ENCODE measurements around the gene RFTN1. TPM values are rescaled to one million over a fixed set of nuclear protein-coding genes. Genes with fewer than 3 reads are reported as not detected.

Gene RFTN1
- total and polyA plus RNA-seq, 2 experiments from 2014 or later = 3.3 to 7.2 TPM

DNA sequence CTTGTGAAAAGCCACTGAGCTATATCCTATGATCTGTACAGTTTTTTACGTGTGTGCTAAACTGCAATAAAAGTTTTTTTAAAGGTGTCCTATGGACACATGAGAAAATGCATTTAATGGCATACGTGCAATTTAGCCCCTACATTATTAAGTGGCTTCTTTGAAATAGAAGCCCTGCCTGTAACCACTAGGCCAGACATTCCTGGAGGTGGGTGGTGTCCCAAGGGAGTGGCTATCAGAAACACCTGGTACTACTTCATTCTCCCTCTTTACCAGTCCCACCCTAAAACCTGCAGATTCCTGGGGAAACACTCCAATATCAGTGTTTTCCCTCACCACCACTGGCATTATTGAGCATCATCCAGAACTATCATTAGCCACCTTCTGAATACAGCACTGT is 148.5 kb downstream of the RFTN1 start (continued):
- no peak for TF ChIP-seq ZNF462 (CRISPR knock-in tag; IDR thresholded peaks at IDR 0.05)
- TF ChIP-seq CREB1 (CRISPR knock-in tag; IDR thresholded peaks at IDR 0.05; ENCODE audit: low read depth) = no peak
- no peak for TF ChIP-seq NANOG (IDR thresholded peaks at IDR 0.05; ENCODE audit: borderline replicate concordance)

DNA sequence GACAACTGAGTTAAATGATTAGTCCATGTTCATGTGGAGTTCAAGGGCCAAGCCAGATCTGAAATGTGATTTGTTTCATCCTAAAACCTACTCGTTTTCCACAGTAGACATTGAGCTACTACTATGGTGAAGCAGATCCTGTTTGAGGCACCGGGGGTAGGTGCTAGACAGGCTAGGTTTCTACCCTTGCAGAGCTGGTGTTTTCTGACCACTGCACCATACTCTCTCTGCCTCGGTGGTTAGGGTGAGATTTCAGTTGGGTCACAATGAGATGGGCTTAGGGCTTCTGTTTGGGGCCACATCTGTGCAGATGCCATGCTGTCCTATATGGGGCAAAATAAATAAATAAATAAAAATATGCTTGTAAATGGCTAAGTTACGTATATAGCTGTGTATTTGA is 149.2 kb downstream of the RFTN1 start:
- no peak for TF ChIP-seq ZNF462 (CRISPR knock-in tag; IDR thresholded peaks at IDR 0.05)
- H4K20me1 ChIP-seq (replicated peaks; ENCODE audit: insufficient read depth) = no peaks in the 10 kb centered on the region
- Mint-ChIP-seq H3K27ac (no peak overlapping the region), H3K27me3 (ENCODE audit: insufficient read depth, low read depth, poor library complexity) (peaks cover 1% of the 10 kb centered on the region), H3K4me1 (peaks cover 6% of the 10 kb centered on the region; the same call in 2 of the 3 replicates), H3K4me3 (no peak overlapping the region), H3K9me3 (no peaks in the 10 kb centered on the region), H3K36me3 (ENCODE audit: low read depth) (no peaks in the 10 kb centered on the region)
- no peaks in the 10 kb centered on the region for H3K27me3 ChIP-seq (ENCODE audit: insufficient read depth)
- H3F3A ChIP-seq (replicated peaks; ENCODE audit: low read depth) = no peaks in the 10 kb centered on the region
- peaks cover 7% of the 10 kb centered on the region for H3K4me1 ChIP-seq (ENCODE audit: insufficient read depth)
- DNase-seq (ENCODE audit: low spot score) (no peak), ATAC-seq (no peak)
- H3K4me2 ChIP-seq = no peak overlapping the region
- H3K4me3 ChIP-seq = no peak overlapping the region
- no peaks in the 10 kb centered on the region for H3K79me2 ChIP-seq (replicated peaks; ENCODE audit: insufficient read depth)
- H3K27ac ChIP-seq (ENCODE audit: low read depth) = no peak overlapping the region
- H3K36me3 ChIP-seq (ENCODE audit: insufficient read depth) = no peaks in the 10 kb centered on the region
- no peaks in the 10 kb centered on the region for H3K9me2 ChIP-seq (ENCODE audit: insufficient read depth)
- H2AFZ ChIP-seq = no peak overlapping the region

All from GM23338 (cell line).